ENCODE data around the gene NPTX1.

The NPTX1 gene

DNA sequence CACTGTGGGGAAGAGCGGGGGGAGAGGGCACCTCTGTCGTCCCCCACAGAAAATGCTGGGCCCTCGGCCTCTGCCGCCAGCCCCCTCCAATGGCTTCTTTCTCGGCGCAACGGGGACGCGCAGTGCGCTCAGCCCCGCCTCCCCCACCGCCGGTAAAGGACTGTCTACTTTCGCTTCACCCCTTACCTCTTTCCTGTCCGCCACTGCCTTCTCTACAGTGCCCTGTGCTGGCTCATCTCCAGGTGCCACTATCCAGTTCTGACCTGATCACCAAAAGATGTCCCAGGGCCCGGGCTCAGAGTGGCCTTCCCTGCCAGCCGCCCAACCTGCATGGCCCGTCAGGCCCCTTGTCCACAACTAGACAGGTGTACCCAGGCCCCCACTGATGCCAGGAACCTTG lies 54.1 kb downstream of the NPTX1 start:
- TF ChIP-seq, protein P1, sequence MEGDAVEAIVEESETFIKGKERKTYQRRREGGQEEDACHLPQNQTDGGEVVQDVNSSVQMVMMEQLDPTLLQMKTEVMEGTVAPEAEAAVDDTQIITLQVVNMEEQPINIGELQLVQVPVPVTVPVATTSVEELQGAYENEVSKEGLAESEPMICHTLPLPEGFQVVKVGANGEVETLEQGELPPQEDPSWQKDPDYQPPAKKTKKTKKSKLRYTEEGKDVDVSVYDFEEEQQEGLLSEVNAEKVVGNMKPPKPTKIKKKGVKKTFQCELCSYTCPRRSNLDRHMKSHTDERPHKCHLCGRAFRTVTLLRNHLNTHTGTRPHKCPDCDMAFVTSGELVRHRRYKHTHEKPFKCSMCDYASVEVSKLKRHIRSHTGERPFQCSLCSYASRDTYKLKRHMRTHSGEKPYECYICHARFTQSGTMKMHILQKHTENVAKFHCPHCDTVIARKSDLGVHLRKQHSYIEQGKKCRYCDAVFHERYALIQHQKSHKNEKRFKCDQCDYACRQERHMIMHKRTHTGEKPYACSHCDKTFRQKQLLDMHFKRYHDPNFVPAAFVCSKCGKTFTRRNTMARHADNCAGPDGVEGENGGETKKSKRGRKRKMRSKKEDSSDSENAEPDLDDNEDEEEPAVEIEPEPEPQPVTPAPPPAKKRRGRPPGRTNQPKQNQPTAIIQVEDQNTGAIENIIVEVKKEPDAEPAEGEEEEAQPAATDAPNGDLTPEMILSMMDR (IDR thresholded peaks at IDR 0.05; ENCODE audit: control insufficient read depth, insufficient read depth, low read depth, low read length, missing control alignments), result no peak

DNA sequence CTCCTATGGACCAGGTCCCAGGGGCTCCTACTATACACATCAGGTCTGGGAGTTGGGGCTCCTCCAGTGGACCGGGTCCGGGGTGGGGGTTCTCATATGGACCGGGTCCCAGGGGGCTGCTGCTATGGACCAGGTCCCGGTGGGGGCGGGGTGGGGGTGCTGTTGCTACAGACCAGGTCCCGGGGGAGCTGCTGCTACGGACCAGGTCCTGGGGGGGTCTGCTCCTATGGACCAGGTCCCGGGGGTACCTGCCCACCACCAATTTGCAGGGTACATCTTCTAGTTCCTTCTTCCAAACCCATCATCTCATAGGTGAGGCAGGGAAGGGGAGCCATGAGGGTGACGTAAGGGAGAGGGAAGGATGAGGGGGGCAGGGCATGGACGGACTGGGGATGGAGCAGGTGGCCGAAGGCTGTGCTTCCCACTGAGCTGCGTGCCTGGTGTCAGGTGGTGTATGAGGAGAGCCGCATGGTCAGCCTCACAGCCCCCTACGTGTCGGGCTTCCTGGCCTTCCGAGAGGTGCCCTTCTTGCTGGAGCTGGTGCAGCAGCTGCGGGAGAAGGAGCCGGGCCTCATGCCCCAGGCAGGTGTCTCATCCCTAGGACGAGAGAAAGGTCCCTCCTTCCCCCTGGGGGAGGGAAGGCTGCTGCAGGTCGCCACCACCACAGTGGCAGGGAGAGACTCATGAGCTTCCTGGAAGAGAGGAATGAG lies 54.9 kb downstream of the NPTX1 start:
- TF ChIP-seq, protein P1 (IDR thresholded peaks at IDR 0.05; ENCODE audit: control insufficient read depth, insufficient read depth, low read depth, low read length, missing control alignments), result no peak
- DNase-seq (ENCODE audit: low read depth), result no peak
- no peak overlapping the region for H3K4me3 ChIP-seq (ENCODE audit: control insufficient read depth, low read depth, low read length)

More for the DNA sequence above, 54.1 kb downstream of the NPTX1 start:
- no peak for DNase-seq (ENCODE audit: low read depth)
- no peak overlapping the region for H3K4me3 ChIP-seq (ENCODE audit: control insufficient read depth, low read depth, low read length)

DNA sequence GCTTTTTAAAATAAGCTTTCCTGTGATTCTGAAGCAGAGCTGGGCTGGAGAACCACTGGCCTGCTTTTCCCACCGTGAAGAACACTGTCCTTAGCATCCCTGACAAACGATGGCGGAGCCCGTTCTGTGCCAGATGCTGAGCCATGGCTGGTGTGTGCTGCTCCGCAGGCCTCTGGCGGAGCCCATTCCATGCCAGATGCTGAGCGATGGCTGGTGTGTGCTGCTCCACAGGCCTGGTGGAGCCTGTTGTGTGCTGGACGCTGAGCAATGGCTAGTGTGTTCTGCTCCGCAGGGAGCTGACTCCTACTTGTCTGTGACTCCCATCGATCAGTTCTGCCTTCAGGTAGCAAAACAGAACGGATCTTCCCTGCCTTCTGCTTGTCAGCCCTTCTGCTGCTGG lies 57.2 kb downstream of the NPTX1 start:
- H3K4me3 ChIP-seq (ENCODE audit: control insufficient read depth, low read depth, low read length), result no peak overlapping the region
- DNase-seq (ENCODE audit: low read depth), result no peak
- TF ChIP-seq, protein P1 (IDR thresholded peaks at IDR 0.05; ENCODE audit: control insufficient read depth, insufficient read depth, low read depth, low read length, missing control alignments), result no peak

DNA sequence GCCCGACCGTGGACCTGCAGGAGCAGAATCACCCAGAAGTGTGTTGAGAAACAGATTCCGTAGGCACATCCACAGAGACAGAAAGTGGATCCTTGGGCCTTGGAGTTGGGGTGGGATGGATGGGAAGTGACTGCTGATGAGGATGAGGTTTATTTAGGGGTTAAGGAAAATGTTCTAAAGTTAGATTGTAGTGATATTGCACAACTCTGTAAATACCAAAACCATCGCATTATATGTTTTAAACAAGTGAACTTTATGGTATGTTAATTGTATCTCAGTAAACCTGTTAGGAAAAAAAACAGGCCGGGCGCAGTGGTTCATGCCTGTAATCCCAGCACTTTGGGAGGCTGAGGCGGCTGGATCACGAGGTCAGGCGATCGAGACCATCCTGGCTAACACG lies 57.8 kb downstream of the NPTX1 start:
- no peak overlapping the region for H3K4me3 ChIP-seq (ENCODE audit: control insufficient read depth, low read depth, low read length)
- TF ChIP-seq, protein P1 (IDR thresholded peaks at IDR 0.05; ENCODE audit: control insufficient read depth, insufficient read depth, low read depth, low read length, missing control alignments), result no peak
- no peak for DNase-seq (ENCODE audit: low read depth)

Measured in AG09309 (cell line).